Uterus (tissue), 4 donors: ENCODE data around the gene RBMS3. TPM values are rescaled to one million over a fixed set of nuclear protein-coding genes. Genes with fewer than 3 reads are reported as not detected.

Source experiments
- DNase-seq, 2 donors: peaks; one replicate each; pipeline ENCODE4 v3.0.0-alpha.2; 2019 to 2020
- H3K27ac ChIP-seq, 2 donors: fragments of 200-600 bp; sonication (generic); 1 replicate in 1 of 2; 2 replicates in 1 of 2; pipeline ENCODE4 v1.5.1; 2016 to 2018
- H3K27me3 ChIP-seq, 2 donors: fragments of 200-600 bp; sonication (generic); one replicate each; pipeline ENCODE4 v1.5.1; 2018 to 2019; ENCODE audit warnings: control low read depth in 1 of 2
- H3K36me3 ChIP-seq, 2 donors: fragments of 200-600 bp; sonication (generic); one replicate each; pipeline ENCODE4 v1.5.1; 2019; ENCODE audit warnings: control low read depth in 1 of 2
- H3K4me1 ChIP-seq, 2 donors: fragments of 200-600 bp; sonication (generic); one replicate each; pipeline ENCODE4 v1.5.1; 2018 to 2019; ENCODE audit warnings: control low read depth in 1 of 2
- H3K4me3 ChIP-seq, 2 donors: fragments of 200-600 bp; sonication (generic); 1 replicate in 1 of 2; 2 replicates in 1 of 2; pipeline ENCODE4 v1.5.1; 2018 to 2019; ENCODE audit warnings: mild to moderate bottlenecking in 1 of 2
- H3K9me3 ChIP-seq, 2 donors: fragments of 200-600 bp; sonication (generic); one replicate each; pipeline ENCODE4 v1.5.1; 2019; ENCODE audit warnings: control low read depth in 1 of 2
- CTCF ChIP-seq, 4 experiments: fragments of 200-600 bp in 2 of 4; fragments of 450-650 bp in 2 of 4; sonication (generic) in 2 of 4; IDR thresholded peaks; one replicate each; pipeline ENCODE4 v1.5.1; 2016 to 2019; ENCODE audit warnings: antibody characterized with exemption in 4 of 4, mild to moderate bottlenecking in 2 of 4, moderate library complexity in 1 of 4
- POLR2A ChIP-seq, 2 donors: fragments of 450-650 bp; IDR thresholded peaks; one replicate each; pipeline ENCODE4 v1.6.1; 2016; ENCODE audit warnings: antibody characterized with exemption in 2 of 2, mild to moderate bottlenecking in 1 of 2, moderate library complexity in 1 of 2
- intact Hi-C: fragments of 100-400 bp; cut with DNase I; formaldehyde crosslinking; loops from one replicate; pipeline ENCODE4 v1.15.1; 2023; ENCODE audit warnings: low total_unique reads
- total RNA-seq, 4 donors: library from RNA; depleted of rRNA in 3 of 4; stranded (reverse); fragments of >200 nt in 3 of 4; gene quantifications; one replicate each; pipeline versions ENCODE4 v1.1.0 to v1.2.4, GENCODE V29; 2014 to 2023
- donor health status: DM: yes; HTN: yes; CAD: no.

RBMS3 gene
- total RNA-seq, 4 donors from 2014 or later: 45.9 to 113 (median 75.4) TPM

- no peak for DNase-seq
- H3K4me1 ChIP-seq: no peaks in the 10 kb centered on the region
- H3K4me3 ChIP-seq: no peak overlapping the region
- no peaks in the 10 kb centered on the region for H3K36me3 ChIP-seq
- H3K27ac ChIP-seq: no peak overlapping the region
- intact Hi-C loops: no loop called here
- TF ChIP-seq POLR2A (IDR thresholded peaks at IDR 0.05) (no peak), CTCF (IDR thresholded peaks at IDR 0.05) (no peak)
- no peaks in the 10 kb centered on the region for H3K9me3 ChIP-seq
- no peaks in the 10 kb centered on the region for H3K27me3 ChIP-seq
Measured at GRCh38 chr3:29302619-29303018, 21.7 kb downstream of the RBMS3 start.

- Histone ChIP-seq H3K27ac (no peak overlapping the region), H3K36me3 (no peaks in the 10 kb centered on the region), H3K9me3 (no peaks in the 10 kb centered on the region), H3K27me3 (no peaks in the 10 kb centered on the region), H3K4me3 (no peak overlapping the region), H3K4me1 (no peaks in the 10 kb centered on the region)
- DNase-seq: no peak
- intact Hi-C loops: no loop called here
- no peak for TF ChIP-seq POLR2A (IDR thresholded peaks at IDR 0.05)
- TF ChIP-seq CTCF (IDR thresholded peaks at IDR 0.05): no peak
Measured at GRCh38 chr3:29307295-29307694, 26.4 kb downstream of the RBMS3 start.

GRCh38 chr3:29310865-29311264, 30.0 kb downstream of the RBMS3 start:
- H3K36me3 ChIP-seq: no peaks in the 10 kb centered on the region
- DNase-seq: no peak
- TF ChIP-seq POLR2A (IDR thresholded peaks at IDR 0.05): no peak
- no peak for TF ChIP-seq CTCF (IDR thresholded peaks at IDR 0.05)
- H3K9me3 ChIP-seq: no peaks in the 10 kb centered on the region
- H3K4me1 ChIP-seq: peaks cover 0 to 4% of the 10 kb centered on the region in 2 donors
- no peaks in the 10 kb centered on the region for H3K27me3 ChIP-seq
- H3K4me3 ChIP-seq: no peak overlapping the region
- intact Hi-C loops: no loop called here
- H3K27ac ChIP-seq: peak overlapping the region; percentile 25 to 32

- intact Hi-C loops: no loop called here
- H3K27ac ChIP-seq: peak overlapping the region; percentile 19 to 42
Measured at GRCh38 chr3:29311795-29312194, 30.9 kb downstream of the RBMS3 start.

GRCh38 chr3:29312395-29312794, 31.5 kb downstream of the RBMS3 start:
- Histone ChIP-seq H3K4me3 (no peak overlapping the region), H3K4me1 (peaks cover 4 to 5% of the 10 kb centered on the region in 2 donors), H3K27me3 (no peaks in the 10 kb centered on the region), H3K27ac (peak overlapping the region in 1 of 2 donors; percentile 42), H3K9me3 (no peaks in the 10 kb centered on the region), H3K36me3 (no peaks in the 10 kb centered on the region)
- intact Hi-C loops: no loop called here
- TF ChIP-seq POLR2A (IDR thresholded peaks at IDR 0.05): no peak
- no peak for TF ChIP-seq CTCF (IDR thresholded peaks at IDR 0.05)
- DNase-seq: no peak

More at GRCh38 chr3:29311795-29312194, 30.9 kb downstream of the RBMS3 start:
- Histone ChIP-seq H3K36me3 (no peaks in the 10 kb centered on the region), H3K4me3 (no peak overlapping the region), H3K4me1 (peaks cover 4% of the 10 kb centered on the region in 2 donors), H3K9me3 (no peaks in the 10 kb centered on the region), H3K27me3 (no peaks in the 10 kb centered on the region)
- no peak for DNase-seq
- no peak for TF ChIP-seq CTCF (IDR thresholded peaks at IDR 0.05)
- no peak for TF ChIP-seq POLR2A (IDR thresholded peaks at IDR 0.05)
